HG03135 (cell line): Measurements from ENCODE around the gene RNF44.
"Not testable (repeated sequence)": the region's sequence is repeated elsewhere in the genome, so short reads cannot be mapped to it uniquely, and the experiment has no call there.

Source experiments
- ATAC-seq: cut with Tn5 transposase; IDR thresholded peaks from one replicate; pipeline ENCODE4 v1.9.1; 2021; ENCODE audit warnings: mild to moderate bottlenecking, moderate library complexity; ENCODE audit not compliant: unreplicated experiment

RNF44 gene

GRCh38 chr5:176521286-176521685 lies 15.9 kb downstream of the RNF44 start:
- ATAC-seq, result no peak

GRCh38 chr5:176519810-176520720 lies 17.1 kb downstream of the RNF44 start:
- ATAC-seq, result no peak

GRCh38 chr5:176517053-176517661 lies 20.0 kb downstream of the RNF44 start:
- no peak for ATAC-seq

- ATAC-seq, result no peak
Measured at GRCh38 chr5:176515396-176515795, 21.8 kb downstream of the RNF44 start.

GRCh38 chr5:176514244-176514950 lies 22.8 kb downstream of the RNF44 start:
- no peak for ATAC-seq

- ATAC-seq, result no peak
Measured at GRCh38 chr5:176513788-176514187, 23.4 kb downstream of the RNF44 start.

GRCh38 chr5:176508603-176509002 lies 28.6 kb downstream of the RNF44 start:
- ATAC-seq, result no peak

- no peak for ATAC-seq
Measured at GRCh38 chr5:176507911-176508310, 29.3 kb downstream of the RNF44 start.

GRCh38 chr5:176503496-176503895 lies 33.7 kb downstream of the RNF44 start:
- no peak for ATAC-seq

- ATAC-seq, result no peak
Measured at GRCh38 chr5:176501333-176501732, 35.9 kb downstream of the RNF44 start.

- no peak for ATAC-seq
Measured at GRCh38 chr5:176500511-176500910, 36.7 kb downstream of the RNF44 start.

- ATAC-seq, result no peak
Measured at GRCh38 chr5:176499273-176499672, 37.9 kb downstream of the RNF44 start.

- ATAC-seq, result no peak
Measured at GRCh38 chr5:176497852-176498251, 39.4 kb downstream of the RNF44 start.

- ATAC-seq, result no peak
Measured at GRCh38 chr5:176492431-176492830, 44.8 kb downstream of the RNF44 start.

GRCh38 chr5:176491901-176492300 lies 45.3 kb downstream of the RNF44 start:
- ATAC-seq, result no peak

- ATAC-seq, result no peak
Measured at GRCh38 chr5:176491101-176491502, 46.1 kb downstream of the RNF44 start.

- ATAC-seq, result no peak
Measured at GRCh38 chr5:176490301-176490700, 46.9 kb downstream of the RNF44 start.

GRCh38 chr5:176489077-176489476 lies 48.1 kb downstream of the RNF44 start:
- no peak for ATAC-seq

GRCh38 chr5:176487160-176487559 lies 50.0 kb downstream of the RNF44 start:
- ATAC-seq, result not testable (repeated sequence)

GRCh38 chr5:176486189-176486757 lies 50.9 kb downstream of the RNF44 start:
- no peak for ATAC-seq

GRCh38 chr5:176485176-176485575 lies 52.0 kb downstream of the RNF44 start:
- no peak for ATAC-seq
